Vagina (tissue), 2 donors: Measurements from ENCODE around the gene ELF4.

Experiments
- CTCF ChIP-seq, 3 experiments: fragments of 450-650 bp in 2 of 3; fragments of 200-600 bp in 1 of 3; sonication (generic) in 1 of 3; IDR thresholded peaks; one replicate each; pipeline ENCODE4 v1.5.1; 2017 to 2019; ENCODE audit warnings: antibody characterized with exemption in 3 of 3, mild to moderate bottlenecking in 2 of 3, moderate library complexity in 2 of 3
- POLR2AphosphoS5 ChIP-seq, 2 donors: sonication (generic); formaldehyde crosslinking; IDR thresholded peaks; one replicate each; pipeline ENCODE4 v1.9.0; 2017; ENCODE audit warnings: antibody characterized with exemption in 2 of 2, mild to moderate bottlenecking in 2 of 2, low read depth in 1 of 2; ENCODE audit not compliant: insufficient read depth in 1 of 2

GRCh38 chrX:130085551-130086446 lies 24.5 kb downstream of the ELF4 start:
- TF ChIP-seq POLR2AphosphoS5 (IDR thresholded peaks at IDR 0.05; ENCODE audit: insufficient read depth in 1 of 2, low read depth in 1 of 2) = peak in 1 of 2 donors; percentile 58
- no peak for TF ChIP-seq CTCF (IDR thresholded peaks at IDR 0.05)
